Esophagus mucosa (tissue), 1 donor: ENCODE results near the gene ZNF750. TPM values are rescaled to one million over a fixed set of nuclear protein-coding genes. Genes with fewer than 3 reads are reported as not detected.
"Not testable (repeated sequence)": the region's sequence is repeated elsewhere in the genome, so short reads cannot be mapped to it uniquely, and the experiment has no call there.

Experiments used
- ATAC-seq: fragments of 200-7000 bp; cut with Tn5 transposase; one replicate; pipeline ENCODE4 v1.9.1; 2020
- total RNA-seq: library from RNA; stranded (reverse); gene quantifications from one replicate; pipeline ENCODE4 v1.2.4, GENCODE V29; 2023
- donor health status: DM: yes; HTN: yes; CAD: no.

ZNF750 gene
- total RNA-seq, 1 donor from 2014 or later, result 133 TPM

DNA sequence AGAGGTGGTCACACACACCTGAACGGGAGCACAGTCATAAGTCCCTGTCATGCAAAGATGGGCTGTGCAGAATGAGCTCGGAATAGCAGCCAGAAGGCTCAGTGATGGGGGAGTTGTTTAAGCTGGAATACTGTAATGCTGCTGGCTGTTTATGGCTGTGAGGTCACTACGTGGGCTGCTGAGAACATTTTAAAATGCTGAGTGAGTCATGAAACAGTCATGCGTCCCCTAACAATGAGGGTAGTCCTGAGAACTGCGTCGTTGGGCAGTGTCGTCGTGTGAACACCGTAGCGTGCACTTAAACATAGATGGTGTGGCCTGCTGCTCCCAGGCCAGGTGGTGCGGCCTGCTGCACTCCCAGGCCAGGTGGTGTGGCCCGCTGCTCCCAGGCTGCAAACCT lies 48.3 kb downstream of the ZNF750 start:
- ATAC-seq, result no peak

DNA sequence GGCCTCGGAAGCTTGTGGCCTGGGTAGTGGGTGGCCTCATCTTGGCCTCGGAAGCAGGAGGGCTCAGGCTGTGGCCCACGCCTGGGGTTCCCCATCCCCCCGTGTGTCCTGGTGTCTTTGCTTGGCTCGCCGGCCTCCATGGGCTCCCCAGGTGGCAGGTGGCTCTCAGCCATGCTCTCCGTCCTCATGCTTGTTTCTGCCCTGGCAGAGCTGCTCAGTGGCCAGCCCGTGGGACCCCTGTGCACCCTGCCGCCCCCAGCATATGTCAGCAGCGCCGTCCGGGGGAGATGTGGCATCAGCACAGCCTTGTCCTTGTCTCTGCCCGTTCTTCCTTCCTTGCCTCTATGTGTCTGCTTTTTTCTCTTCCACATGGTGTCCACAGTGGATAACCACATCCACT lies 49.4 kb downstream of the ZNF750 start:
- no peak for ATAC-seq

DNA sequence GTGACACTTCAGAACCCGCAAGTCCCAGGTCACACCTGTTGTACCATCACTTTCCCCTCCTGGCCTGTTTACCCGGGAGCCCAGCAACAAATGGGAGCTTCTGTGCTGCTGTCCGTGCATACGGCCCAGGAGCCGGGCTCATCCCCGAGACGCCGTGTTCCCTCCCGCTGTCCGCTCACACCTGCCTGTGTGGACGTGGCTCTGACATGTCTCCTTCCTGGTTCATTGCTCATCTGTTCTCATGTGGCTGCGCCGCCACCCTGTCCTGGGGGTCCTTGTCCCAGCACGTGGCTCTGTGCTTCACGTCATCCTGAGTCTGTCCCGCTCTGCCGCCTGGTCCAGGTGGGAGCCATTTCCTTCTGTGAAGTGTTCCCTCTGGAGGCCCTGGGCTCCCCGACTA lies 50.0 kb downstream of the ZNF750 start:
- no peak for ATAC-seq

DNA sequence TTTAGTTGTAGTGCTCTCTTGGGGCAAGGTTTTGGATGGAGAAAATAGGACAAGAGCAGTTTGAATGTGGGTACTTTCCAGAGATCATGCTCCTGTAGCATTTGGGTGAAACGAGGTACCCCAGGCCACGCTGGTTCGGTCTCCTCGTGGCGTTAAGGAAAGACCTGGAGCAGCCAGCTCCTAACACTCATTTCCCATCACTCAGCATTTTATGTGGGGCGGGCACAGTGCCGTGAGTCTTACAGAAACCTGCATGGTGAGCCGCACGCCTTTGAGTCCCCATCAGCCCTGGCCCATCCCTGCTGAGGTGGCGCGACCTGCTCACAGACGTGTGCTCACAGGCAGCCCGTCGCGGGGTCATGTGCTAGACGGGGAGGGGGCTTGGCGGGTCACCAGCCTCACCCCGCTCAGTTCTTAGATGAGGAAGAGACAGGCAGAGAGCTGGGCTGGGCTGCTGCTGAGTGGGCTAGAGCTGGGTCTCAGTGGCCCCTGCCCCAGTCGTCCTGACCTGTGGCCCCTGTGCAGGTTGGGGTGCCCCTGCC lies 50.7 kb downstream of the ZNF750 start:
- peak; percentile 75 for ATAC-seq

DNA sequence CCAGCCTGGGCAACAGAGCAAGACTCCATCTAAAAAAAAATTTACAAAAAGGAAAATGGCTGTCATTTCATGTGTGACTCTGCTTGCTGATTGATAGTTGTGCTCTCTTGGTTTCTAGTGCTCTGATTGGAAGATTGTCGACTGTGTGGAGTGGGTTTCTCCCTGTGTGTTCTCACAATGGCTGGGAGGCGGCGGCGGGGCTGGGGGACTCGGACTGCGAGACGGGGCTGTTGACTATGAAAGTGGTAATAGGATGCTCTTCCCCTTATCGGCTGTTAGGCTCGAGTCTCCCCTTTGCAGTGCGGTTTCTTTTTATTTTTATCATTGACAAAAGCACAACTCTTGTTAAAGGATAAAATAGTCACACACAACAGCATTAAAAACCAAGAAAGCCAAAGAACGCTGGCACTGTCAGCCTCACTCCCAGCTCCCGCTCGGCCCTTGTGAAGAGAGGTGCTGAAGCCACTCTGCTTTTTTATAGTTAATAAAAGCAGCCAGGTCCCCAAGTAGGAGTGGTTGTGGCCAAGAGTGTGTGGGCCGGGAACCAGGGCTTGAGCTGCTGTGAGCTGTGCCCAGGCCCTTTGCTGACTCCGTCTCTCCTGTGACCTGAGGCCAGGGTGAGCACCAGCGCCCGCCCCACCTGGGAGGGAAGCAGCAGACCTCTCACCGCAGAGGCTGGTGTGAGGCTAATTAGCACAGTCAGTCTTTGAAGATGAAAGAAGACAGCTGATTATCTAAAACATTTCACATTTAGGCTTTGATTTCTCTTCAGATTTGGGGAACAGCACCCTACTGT lies 51.4 kb downstream of the ZNF750 start:
- peak; percentile 45 for ATAC-seq

DNA sequence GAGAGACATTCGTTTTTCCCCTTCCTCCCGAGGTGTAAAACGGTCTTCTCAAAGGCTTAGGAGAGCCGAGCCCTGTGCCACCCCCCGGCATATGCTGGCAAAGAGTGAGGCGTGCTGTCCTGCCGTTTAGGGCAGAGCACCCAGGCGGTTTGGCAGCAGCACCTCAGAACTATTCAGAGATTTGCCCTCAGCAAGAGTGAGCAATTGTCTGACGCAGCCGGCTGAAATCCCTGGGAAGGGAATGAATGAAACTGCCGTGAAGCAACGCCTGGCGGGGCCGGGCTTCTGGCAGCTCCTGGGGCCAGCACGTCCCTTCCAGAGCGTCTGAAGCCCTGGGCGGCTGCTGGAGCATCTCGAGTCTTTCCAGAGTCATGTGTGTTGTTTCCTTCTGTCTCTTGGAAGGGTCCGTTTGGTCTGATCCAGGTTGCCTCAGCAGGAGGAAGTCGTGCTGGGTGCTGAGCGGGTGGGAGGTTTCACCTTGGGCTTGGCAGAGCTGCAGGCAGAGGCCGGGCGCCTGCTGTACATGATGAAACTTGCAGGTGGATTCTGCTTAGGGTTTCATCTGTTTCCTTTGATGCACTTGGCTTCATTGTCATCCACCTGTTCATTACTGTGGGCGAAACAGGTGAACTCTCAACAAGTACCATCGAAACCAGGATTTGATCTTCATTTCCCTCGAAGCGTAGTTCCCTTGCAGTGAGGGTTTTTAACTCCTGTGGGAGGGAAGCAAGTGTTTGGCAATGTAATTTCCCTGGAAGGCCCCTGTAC lies 52.6 kb downstream of the ZNF750 start:
- peak; percentile 73 for ATAC-seq

DNA sequence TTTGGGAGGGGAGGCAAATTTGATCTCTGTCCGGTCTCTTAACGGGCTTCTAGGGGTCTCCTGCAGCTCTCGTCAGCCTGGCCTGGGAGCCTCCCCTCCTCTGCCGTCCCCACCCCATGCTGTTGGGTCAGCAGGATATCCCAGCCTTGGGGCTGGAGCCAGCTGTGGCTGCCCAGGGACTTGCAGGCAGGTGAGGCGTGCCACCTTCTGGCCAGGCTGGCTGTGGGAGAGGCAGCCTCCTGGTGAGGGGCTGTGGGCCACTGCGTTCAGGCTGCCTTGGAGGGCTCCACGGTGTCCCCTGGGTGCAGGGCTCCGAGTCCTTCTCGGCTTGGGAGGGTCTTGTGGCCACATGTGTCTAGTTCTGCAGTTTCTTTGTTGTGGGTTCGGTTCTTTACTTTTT lies 53.4 kb downstream of the ZNF750 start:
- peak; percentile 13 for ATAC-seq

DNA sequence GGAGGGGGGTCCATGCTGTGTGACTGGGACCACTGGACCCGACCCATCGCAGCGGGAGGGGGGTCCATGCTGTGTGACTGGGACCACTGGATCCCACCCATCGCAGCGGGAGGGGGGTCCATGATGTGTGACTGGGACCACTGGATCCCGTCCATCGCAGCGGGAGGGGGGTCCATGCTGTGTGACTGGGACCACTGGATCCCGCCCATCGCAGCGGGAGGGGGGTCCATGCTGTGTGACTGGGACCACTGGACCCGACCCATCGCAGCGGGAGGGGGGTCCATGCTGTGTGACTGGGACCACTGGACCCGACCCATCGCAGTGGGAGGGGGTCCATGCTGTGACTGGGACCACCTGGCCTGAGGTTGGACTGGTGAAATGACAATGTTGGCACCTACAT lies 54.2 kb downstream of the ZNF750 start:
- ATAC-seq, result not testable (repeated sequence)

DNA sequence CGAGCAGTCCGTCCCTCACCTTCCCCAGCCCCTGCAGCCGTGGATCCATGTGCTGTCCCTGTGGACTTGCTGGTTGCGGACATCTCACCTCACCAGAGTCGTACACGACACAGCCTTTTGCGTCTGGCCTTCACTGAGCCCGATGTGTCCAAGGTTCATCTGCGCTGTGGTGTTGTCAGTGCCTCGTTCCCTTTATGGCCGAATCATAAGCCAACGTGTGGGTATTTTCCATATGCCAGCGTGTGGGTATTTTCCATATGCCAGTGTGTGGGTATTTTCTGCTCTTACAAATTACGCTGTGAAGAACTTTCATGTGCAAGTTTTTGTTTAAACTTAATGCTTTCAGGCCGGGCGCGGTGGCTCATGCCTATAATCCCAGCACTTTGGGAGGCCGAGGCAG lies 56.3 kb downstream of the ZNF750 start:
- ATAC-seq, result no peak

DNA sequence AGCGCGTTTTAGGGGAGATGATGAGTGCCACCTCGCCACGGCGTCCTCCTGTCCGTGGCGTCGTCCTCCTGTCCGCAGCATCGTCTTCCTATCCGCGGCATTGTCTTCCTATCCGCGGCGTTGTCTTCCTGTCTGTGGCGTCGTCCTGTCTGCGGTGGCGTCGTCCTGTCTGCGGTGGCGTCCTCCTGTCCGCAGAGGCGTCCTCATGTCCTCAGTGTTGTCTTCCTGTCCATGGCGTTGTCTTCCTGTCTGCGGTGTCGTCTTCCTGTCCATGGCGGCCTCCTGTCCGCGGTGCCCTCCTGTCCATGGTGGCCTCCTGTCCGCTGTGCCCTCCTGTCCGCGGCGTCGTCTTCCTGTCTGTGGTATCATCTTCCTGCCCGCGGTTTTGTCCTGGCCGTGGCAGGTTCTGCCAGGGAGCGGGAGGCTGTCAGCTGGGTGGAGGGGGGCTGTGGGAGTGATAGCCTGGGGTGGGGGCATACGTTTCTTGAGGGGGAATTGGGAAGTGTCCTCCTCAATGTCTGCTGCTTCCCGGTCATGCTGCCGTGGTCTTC lies 57.1 kb downstream of the ZNF750 start:
- no peak for ATAC-seq

DNA sequence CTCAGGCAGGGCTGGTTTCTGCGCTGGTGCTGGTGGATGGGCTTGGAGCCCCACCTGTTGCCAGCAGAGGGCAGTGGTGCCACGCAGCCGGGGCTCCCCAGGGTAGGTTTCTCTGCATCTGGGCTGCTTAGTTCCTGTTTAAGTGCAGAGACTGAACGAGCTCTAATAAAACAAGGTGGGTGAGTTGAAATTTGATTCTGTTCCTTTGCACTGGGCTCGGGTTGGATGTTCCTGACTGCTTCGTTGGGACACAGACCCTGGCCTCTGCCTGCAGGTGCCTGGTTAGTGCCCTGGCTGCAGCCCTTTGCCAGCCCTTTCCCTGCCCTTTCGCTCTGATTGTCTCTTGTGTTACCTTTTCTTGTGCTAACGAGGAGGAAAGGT lies 57.9 kb downstream of the ZNF750 start:
- ATAC-seq, result peak; percentile 93

DNA sequence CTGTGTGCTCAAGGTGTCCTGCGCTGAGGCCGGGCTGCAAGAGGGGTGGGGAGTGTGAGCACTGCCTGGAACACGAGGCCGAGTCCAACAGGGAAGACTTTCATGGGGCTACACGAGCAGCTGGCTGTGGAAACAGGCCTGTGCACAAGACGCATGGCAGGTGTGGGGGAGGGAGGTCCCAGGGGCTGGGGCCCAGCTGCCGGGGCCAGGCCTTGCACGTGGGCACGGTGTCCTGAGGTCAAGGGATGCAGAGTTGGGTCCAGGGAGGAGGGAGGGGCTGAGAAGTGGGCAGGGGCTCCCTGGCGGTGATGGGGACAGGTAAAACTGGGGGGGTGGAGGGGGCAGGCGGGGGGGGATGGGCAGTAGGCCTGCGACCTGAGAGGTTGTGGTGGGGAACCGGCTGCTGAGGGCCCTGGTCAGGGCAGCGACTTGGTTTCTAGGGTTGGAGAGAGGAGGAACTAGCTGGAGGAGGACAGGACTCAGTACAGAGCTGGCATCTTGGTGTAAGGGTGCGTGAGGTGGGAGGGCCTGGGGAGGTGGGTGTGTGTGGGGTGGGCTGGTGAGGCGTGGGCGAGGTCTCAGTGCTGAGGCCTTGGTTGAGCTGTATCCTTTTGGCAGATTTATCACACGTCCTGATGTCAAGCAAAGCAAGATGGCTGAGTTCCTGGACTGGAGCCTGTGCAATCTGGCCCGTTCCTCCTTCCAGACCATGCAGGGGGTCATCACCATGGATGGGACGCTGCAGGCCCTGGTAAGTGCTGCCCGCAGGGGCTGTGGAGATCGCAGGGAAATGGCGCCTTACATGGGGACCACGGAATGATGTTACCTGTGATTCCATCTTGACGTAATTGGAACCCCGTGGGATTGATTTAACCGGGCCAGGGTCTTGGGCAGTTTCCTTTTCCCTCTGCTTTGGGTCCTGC lies 58.6 kb downstream of the ZNF750 start:
- peak; percentile 16 for ATAC-seq

DNA sequence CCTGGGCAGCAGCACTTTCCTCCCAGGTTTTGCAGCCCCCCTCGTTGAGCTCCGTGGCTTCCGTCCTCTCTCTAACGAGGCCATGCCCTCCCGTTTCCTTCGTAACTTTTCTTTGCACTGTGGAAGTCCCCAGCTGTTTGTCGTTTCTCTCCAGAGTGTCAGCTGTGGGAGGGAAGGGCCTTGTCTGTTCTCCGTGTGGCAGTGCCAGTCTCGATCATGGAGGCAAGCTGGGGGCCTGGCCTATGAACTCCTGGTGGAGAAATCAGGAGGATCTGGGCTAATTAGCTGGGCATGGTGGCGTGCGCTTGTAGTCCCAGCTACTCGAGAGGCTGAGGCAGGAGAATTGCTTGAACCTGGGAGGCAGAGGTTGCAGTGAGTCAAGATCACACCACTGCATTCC lies 59.6 kb downstream of the ZNF750 start:
- ATAC-seq, result no peak

DNA sequence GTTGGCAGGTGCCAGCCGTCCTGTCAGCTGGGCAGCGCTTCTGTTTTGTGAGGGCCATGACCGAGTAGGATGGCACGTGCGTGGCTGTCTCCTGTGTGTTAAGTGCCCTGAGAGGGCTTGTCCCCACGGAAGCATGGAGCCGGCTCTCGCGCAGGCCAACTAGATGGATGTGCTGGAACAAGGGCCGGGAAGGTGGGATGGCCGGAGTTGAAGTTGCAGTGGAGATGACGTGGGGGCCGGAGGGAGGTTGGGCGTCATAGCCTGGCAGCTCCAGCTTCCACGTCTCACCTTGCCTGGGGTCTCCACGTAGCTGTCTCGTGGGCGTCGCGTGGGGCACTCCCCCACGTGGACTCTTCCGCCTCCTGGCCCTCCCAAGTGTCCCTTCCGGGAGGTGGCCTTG lies 60.3 kb downstream of the ZNF750 start:
- ATAC-seq, result no peak

Other genes starting within 250 kb of the ZNF750 start
- gene WDR45B, start 191.6 kb downstream of the ZNF750 start, total RNA-seq, result 63.8 TPM
- gene RAB40B, start 141.3 kb downstream of the ZNF750 start, total RNA-seq, result 6.6 TPM
- gene FN3KRP, start 123.3 kb downstream of the ZNF750 start, total RNA-seq, result 18.2 TPM
- 3.2 TPM for gene FN3K, start 104.4 kb downstream of the ZNF750 start, total RNA-seq
- gene TBCD, start 88.0 kb downstream of the ZNF750 start, total RNA-seq, result 55.5 TPM
- gene METRNL, start 239.6 kb upstream of the ZNF750 start, total RNA-seq, result 152 TPM